DMS153 treated with DMSO at 0.1 percent for 48 hours (cell line): Measurements from ENCODE around the gene FYN.
"Not testable (repeated sequence)": the region's sequence is repeated elsewhere in the genome, so short reads cannot be mapped to it uniquely, and the experiment has no call there.

Experiments
- DNase-seq: peaks from one replicate; lab custom pipeline; 2025; ENCODE audit not compliant: unreplicated experiment; lab: John Stamatoyannopoulos, UW

FYN gene

DNA sequence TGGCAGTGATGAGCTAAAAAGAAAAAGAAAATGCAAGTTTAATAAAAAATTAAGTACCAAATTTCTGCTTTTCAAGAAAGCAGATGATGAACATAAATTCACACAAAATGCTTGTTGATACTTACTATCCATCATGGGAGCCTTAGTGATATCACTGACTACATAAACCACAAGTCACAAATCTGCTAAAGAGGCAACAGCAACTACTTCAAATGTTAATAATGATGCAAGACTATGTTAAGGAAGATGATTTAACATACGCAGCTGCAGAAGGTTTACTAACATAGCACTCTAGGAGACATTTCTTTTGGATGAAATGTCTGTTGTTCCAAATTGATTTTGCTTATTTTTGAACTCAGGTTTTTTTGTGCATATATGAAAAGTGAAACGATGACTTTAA lies 18.6 kb downstream of the FYN start:
- no peak for DNase-seq

DNA sequence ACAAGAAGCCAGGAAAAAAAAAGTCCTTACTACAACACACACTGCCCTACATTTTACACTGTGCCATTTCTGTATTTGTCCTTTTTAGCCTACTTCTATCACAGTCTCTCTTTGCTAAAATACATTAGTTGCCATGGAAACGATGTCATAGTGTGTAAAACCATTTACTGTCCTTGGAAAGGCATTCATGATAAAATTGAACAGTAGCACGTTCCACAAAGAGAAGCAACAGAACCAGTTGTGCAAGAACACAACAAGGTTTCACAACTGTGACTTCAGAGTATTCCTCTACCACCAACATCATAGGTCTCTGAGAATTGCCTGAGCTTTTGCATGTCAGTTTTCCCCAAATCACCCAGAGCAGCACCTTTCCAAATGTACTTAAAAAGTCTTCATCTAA lies 20.5 kb downstream of the FYN start:
- no peak for DNase-seq

DNA sequence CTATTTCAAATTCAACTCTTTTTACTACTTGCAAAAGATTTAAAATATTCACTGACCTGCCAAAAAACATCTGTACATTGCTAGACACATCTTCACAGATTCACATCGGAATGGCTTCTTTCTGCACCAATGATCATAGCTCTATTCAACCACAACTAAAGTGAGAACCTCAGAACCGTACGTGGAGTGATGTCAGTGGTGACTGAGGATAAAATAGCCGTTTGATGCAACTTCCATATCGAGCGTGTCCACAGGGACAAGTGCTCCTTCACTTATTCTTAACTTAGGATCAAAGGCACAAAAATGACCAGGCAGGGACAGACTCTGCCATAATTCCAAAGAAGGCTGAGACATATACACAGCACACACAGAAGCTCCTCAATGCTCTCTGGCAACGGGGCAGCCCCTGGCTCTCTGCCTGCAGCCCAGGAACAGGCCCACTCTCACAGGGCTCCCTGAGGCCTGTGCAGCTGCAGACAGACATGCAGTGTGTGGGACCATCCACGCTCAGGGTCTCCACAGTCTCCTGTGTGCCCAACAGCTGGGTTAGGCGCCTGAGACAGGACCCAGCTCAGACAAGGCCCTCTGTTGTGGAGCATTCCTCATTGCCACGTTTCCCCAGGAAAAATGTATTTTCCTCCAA lies 22.8 kb downstream of the FYN start:
- DNase-seq: no peak

DNA sequence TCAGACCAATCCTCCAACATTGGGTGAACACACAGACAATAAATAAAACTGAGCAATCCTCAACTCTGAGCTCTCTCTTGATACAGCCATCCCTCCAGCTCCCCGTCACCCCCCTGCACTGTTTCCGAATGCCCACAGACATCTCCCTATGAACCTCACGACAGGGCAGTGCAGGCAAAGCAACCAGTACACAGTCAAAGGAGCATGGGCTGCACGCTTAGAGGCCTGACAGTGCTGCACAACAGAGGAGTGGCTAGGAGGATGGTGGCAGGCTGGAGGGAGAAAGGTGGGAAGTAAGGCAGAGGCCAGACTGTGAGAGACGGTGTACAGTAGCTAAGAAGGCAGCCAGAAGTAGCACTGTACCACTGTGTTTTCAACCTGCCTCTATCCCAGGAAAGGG lies 24.0 kb downstream of the FYN start:
- no peak for DNase-seq

DNA sequence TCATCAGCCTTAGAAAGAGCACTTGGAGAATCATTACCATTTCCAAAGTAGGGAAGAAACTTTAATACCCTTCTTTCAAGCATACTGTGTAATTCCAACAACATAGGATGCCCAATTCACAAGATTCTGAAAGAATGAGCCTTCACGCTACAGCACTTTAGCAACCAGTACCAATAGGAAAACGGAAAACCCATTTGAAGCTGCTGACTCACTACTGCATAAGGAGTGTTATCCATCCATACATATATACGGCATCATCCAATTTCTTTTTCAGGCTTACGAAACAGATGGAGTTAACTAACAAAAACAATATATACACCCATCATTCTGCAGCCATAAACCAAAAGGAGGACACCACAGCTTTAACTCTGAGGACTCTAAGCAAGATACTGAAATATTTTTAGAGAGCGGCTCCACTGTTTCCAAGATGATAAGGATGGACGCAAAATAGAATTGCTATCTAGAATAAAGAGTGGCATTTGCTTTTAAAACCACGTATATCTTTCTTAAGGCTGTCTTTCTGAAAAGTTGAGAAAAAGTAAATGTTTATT lies 24.9 kb downstream of the FYN start:
- no peak for DNase-seq

DNA sequence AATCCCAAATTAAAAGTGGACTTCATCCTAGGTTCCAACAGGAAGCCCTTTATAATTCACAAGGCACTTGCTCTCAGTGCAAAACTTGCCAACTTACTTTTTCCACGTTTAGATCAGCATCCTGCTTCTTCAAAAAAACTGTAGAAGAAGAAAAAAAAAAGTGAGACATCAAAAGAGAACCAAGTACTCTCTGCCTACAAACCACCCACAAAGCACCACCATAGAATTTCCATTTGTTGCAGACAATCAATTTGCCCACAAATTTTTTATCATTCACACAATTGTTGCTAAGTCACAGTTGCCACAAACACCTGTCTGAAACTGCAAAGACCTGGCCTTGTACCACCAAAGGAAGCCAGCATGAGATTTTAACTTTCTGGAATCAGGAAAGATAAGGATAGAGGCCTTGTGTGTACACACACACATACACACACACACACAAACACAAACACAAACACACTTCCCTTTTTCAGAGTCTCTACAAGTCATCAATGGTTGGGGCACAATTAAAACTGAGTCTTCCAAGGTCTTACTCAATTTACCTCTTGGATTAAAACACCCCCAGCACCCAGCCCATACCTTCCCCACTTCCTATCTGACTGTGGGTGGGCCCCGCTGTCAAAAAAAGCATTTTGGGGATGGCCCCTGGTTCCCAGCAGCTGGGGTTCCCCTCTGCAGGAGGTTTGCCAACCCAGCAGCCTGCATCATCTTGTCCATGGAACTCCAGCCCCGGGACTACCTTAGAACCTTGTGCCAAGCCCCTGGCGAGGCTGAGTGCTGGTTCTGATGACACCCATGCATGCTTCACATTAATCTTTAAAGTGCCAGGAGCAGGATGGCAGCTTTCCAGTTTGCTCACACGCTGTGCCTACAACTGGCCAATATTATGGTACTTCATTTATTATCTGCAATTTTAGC lies 26.5 kb downstream of the FYN start:
- no peak for DNase-seq

DNA sequence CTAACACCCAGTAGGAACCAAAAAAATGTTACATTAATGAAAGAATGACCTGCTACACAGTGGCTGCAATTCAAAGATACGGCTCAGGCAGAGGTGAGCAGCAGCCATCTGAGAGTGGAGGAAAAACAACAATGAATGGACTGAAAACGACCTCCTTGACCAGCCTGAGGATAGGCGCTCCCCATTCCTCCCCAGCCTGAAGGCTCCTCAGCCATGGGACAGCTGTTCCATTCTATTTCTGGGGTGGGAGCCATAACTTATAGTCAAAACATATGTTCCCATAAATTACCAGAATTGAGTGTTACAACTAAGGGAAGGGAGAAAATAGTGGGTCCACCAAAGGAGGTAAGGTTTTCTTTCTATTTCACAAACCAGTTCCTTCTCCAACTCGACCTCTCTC lies 27.2 kb downstream of the FYN start:
- no peak for DNase-seq

DNA sequence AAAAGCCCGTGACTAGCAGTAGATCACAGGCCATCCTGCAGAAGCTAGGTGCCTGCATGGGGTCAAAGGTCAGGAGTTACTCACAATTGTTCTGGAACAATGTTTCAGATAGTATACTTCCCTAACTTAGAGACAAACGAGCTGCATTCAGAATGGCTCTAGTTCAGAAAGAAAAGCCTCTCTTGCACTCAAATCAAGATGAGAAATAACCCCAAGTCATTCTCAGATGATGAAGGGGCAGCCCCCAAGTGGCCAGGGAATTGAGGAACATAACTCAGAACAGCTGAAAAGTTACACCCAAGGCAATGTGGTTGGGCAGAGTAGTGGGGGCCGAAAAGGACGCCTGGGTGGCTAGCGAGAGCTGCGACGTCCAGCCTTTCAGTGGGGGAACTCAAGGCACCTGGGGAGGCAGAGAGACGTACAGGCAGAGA lies 27.8 kb downstream of the FYN start:
- no peak for DNase-seq

DNA sequence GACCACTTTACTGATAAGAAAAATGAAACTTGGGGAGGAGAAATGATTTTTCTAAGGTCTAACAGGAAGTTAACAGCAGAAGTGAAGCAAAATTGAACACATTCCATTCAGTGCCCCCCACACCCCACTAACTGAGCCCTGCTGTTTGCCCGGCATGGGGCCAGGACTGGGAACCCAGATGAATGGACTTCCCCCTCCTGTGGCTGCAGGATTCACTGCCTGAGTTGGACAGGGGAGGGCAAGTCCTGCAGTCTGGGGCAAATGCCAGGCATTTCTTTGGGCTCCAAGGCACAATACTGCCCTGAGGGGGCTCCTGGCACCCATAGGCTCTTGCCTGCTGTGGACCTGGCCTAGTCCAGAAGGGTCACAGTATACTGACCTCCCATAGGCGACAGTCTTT lies 28.3 kb downstream of the FYN start:
- DNase-seq: no peak

DNA sequence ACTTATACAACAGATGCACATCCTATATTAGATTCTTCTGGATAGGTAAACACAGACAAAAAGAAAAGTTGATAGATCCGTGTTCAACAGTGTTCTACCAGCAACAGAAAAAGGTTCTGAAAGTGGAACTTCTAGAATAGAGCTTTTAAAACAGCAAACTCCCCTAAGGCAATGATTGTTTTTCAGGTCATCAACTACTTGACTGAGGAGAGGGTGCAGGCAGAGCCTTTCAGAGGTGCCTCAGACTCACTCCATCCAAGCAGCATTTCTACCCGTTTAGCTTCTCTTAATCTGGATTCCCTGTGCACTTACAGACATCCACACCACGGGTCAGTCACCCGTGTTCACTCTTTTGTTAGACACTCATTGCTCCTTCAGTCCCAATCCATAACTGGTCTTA lies 28.9 kb downstream of the FYN start:
- no peak for DNase-seq

DNA sequence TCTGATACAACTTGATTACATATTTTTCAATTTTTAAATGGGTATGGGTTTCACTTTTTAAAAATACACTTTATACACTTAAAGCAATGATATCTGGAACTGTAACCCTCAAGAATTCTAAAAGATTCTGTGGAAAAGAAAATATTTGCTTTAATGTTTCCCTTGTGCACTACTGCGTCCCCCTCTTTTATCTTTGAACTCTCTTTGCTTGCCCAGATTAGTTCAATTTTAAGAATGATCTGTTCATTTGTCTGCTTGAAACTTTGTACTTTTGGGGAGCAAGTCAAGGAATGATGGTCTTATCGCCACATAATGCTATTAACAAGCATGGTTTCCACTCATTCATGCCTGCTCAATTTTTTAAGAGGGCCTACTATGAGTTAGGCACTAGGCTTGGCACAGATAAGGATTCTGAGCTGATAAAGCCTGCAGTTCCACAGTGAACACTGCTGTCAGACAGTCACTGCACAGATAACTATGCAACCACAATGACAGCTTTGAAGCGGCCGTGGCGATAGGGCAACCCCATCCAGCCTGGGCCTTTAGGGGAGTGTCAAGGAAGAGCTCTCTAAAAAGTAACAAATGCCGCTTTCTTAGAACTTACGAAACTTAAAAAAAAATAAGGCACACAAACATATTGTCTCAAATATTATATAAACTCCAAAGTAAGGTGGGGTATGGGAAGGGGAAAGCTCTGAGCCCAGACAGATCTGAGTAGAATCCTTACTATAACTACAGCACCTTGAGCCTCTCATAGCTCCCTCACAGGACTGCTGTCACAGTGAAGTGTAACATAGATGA lies 29.7 kb downstream of the FYN start:
- no peak for DNase-seq

DNA sequence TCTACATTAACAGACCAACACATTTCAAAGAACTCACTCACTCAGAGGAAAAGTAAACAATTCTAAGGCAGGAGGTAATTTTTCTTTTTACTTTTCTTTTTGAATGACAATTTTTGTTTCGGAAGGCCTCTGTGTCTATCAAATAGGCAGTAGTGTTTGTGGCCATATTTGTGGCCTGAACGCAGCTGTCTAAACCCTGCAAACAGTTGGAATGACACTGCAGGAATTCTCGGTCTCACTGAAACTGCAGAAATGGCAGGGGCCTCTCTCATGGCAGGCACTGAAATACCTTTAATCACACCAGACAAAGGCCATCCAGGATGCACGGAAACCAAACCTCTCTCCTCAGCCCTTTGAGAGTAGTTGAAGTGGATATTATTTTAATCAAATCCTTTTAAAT lies 30.4 kb downstream of the FYN start:
- no peak for DNase-seq

DNA sequence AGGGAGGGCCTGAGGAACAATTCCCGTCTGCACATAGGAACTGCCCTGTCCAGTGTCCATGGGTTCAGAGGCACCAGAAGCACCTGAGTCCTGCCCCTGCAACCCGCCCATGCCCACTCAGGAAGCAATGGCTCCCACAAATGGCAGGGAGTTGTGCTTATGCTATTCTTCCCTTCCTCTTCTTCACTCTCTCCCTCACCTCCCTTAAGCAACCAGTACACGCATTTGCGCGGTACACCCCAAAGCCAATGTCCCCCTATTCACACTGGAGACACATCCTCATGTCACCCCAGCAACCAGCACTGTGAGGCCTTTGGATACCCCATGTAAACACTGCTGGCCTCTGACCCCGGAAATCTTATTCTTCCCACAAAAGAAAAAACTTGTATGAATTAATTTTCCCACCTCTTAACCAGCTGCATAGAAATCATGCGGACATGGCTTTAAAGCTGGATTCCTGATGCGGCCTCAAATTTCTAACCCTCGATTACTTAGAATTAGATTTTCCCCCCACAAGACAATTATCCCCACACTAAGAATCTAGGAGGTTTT lies 30.9 kb downstream of the FYN start:
- no peak for DNase-seq

DNA sequence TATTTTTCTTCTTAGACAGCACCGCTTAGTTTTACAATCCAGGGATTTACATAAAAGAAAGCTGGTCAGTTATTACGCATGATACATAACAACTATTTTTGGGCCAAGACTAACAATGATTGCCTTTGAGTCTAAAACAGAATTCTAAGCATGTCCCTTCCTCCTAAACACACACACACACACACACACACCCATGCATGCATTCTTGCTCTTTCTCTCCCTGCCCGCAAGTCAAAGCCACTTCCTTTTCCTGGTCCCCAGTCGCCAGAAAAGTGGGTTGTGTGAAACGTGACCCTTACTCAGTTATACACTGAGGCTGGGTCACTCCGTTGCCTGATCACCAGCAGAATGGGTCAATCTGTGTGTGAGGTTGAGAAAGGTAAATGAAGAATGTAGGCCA lies 31.4 kb downstream of the FYN start:
- DNase-seq: no peak

DNA sequence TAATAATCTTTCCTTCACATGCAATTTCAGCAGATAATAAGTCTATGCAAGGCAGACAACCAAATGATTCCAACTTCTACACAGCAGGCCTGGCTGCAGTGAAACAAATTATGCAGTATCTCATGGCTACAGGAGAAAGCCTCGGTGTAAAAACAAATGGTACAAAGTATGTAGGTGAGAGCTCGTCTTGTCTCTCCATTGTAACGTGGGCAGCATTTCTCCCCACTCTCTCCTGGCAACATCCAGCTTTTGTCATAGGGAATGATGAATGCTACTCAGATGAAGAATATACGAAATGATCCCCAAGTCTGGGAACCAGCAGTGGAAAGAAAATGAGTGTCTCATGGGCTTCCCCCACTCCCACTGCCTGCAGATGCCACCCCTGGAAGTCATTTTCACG lies 32.4 kb downstream of the FYN start:
- no peak for DNase-seq

DNA sequence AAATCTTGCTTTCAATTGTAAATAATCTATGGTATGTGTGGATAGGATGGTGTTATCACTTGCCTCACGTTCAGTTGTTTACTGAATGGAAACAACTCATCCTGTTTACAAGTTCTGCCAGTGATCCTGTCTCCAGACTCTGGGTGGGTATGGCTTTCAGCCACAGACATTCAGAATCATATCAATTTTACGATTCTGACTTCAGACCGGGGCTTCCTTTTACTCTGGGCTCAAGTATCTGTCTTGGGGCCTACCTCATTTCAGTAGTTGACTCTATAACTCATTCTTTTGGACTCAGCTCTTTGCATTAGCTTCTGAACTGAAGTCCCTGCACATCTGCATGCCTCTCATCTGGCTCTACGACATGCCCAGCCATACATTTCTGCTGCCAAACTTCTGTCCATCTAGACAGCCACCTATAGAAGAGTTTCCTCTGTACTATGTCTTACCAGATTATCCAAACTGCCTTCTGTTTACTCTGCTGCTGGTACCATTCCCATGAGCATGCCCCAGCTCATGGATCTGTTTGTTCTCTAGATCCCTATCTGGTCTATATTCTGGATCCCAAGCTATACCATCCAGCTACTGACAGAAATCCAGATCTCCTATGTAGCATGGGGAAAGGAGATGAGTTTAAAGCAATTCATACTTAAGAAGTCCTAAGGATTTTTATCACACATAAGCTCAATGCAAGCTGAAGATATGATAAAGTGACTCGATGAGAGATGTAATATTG lies 34.3 kb downstream of the FYN start:
- no peak for DNase-seq

DNA sequence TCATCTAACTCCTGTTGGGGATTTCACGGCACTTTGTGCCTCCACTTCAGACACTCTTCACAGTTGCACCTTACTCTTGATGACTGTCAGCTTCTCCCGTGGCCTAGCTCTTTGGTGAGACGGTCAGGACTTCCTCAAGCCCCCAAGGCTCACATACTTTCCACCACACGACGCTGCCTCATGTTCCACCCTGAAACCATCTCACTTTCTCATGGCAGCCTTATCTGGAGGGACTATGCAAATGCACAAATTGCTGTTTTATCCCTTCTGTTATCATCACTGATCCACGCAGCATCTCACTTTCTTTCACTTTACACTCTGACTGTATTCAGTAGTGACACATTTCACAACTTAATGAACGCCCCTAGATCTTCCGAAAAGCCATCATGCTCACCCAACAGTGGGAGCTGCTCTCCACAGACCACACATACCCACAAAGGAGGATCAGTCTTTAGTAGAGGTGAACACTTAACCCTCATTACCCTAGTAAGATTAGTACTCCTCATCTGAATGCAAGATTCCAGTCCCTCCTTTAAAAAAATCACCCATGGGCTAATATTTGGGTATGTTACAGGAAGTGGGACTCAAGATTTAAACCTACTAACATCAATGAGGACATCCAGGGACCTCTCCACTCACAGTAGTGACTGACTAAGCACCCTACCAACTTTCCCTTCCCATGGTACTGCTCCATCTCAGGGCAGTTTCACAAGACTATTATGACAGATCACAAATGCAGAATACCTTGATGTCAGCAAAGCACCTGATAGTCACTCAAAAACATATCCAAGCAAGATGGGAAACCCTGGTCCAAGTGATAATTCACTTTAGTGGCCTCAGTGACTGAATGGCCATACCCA lies 35.4 kb downstream of the FYN start:
- no peak for DNase-seq

DNA sequence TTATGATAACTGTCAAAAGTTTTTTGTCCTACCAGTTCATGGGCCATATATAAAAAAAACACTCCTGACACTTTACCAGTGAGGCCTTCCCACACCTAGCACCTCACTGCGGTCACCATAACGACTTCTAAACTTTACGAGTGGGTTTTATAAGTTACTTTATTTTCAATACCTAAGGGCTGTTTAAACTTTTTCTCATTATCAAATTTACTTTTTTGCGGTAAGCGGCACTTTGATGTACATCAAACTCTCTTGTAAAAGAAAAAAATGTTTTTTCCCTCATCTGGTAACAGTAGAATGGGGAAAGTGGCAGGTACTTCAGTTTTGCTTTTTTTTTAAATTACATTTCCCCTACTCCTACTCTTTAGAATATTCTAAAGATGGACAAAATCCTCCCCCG lies 36.2 kb downstream of the FYN start:
- DNase-seq: no peak

DNA sequence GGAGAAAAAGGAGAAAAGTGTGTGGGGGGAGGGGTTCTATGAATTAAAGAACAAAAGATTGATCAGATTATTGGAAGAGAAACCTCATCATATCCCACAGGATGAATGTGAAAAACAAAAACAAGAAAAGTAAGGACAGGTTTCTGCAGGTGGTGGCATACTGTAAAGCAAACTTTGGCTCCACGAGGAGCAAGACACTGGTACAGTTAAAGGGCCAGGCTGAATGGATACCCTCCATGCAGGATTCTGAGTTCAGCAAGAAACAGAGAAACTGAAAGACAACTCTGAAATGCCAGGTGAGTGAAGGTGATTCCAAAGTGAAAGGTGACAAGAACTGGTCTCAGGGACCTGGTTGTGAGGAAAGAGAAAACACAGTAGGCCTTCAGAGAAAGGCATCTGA lies 37.4 kb downstream of the FYN start:
- DNase-seq: no peak

DNA sequence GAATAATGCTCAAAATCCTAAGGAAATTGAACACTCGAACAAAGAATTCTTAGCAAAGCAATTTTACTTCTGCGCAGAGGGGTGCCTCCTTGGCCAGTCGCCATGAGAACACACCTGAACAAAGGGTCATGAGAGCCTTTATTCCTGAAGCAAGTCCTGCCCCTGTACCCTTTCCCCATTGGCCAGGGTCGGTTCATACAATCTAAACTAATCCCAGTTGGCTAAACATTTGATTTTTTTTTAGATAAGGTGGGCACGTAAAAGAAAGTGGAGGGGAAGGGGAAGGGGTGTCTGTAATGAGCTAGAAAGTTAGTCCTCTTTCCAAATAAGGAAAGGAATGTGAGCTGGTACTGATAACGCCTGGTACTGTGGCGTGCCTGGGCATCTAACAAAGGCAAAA lies 37.9 kb downstream of the FYN start:
- DNase-seq: not testable (repeated sequence)
